Nephron progenitor cell (in vitro differentiated cells): ENCODE results near the gene RIC1.
"Not testable (repeated sequence)": the region's sequence is repeated elsewhere in the genome, so short reads cannot be mapped to it uniquely, and the experiment has no call there.

Source experiments
- DNase-seq: peaks from one replicate; pipeline ENCODE4 v3.0.0; 2021
- H3K27ac Mint-ChIP-seq: 2 replicates; pipeline ENCODE4 v1.8.0; 2021; ENCODE audit warnings: mild to moderate bottlenecking, moderate library complexity, mixed read lengths
- H3K27me3 Mint-ChIP-seq: 2 replicates; pipeline ENCODE4 v1.8.0; 2021; ENCODE audit warnings: mild to moderate bottlenecking, low read depth, mixed read lengths; ENCODE audit not compliant: poor library complexity
- H3K36me3 Mint-ChIP-seq: 2 replicates; pipeline ENCODE4 v1.8.0; 2021; ENCODE audit warnings: low read depth, mixed read lengths
- H3K4me1 Mint-ChIP-seq: 2 replicates; pipeline ENCODE4 v1.8.0; 2021; ENCODE audit warnings: mixed read lengths
- H3K4me3 Mint-ChIP-seq: 2 replicates; pipeline ENCODE4 v1.8.0; 2021; ENCODE audit warnings: mild to moderate bottlenecking, moderate library complexity, mixed read lengths
- H3K9me3 Mint-ChIP-seq: 2 replicates; pipeline ENCODE4 v1.8.0; 2021; ENCODE audit warnings: mild to moderate bottlenecking, moderate library complexity, mixed read lengths
- CTCF ChIP-seq: fragments of 200-600 bp; sonication (generic); IDR thresholded peaks from 2 replicates; pipeline ENCODE4 v1.5.0; 2021; ENCODE audit warnings: antibody characterized with exemption

Gene RIC1

GRCh38 chr9:5778805-5779204 is 149.9 kb downstream of the RIC1 start:
- Mint-ChIP-seq H3K27me3 (no peaks in the 10 kb centered on the region), H3K27ac (no peak overlapping the region), H3K9me3 (peaks cover 68% of the 10 kb centered on the region), H3K4me1 (no peaks in the 10 kb centered on the region), H3K36me3 (peaks cover 91% of the 10 kb centered on the region), H3K4me3 (no peak overlapping the region)
- no peak for TF ChIP-seq CTCF
- no peak for DNase-seq

- not testable (repeated sequence) for H3K27me3 Mint-ChIP-seq, H3K4me3 Mint-ChIP-seq, DNase-seq, H3K4me1 Mint-ChIP-seq, H3K27ac Mint-ChIP-seq
- peaks cover 73% of the 10 kb centered on the region for H3K9me3 Mint-ChIP-seq
- H3K36me3 Mint-ChIP-seq: peaks cover 93% of the 10 kb centered on the region
These were observed 150.9 kb downstream of the RIC1 start for GRCh38 chr9:5779705-5780218.

GRCh38 chr9:5783420-5783819 is 154.5 kb downstream of the RIC1 start:
- not testable (repeated sequence) for H3K27ac Mint-ChIP-seq, H3K4me3 Mint-ChIP-seq, DNase-seq, H3K27me3 Mint-ChIP-seq, H3K4me1 Mint-ChIP-seq
- peaks cover 83% of the 10 kb centered on the region for H3K36me3 Mint-ChIP-seq
- H3K9me3 Mint-ChIP-seq: peaks cover 56% of the 10 kb centered on the region

- Mint-ChIP-seq H3K27ac (no peak overlapping the region), H3K36me3 (peaks cover 82% of the 10 kb centered on the region), H3K4me3 (no peak overlapping the region), H3K4me1 (no peaks in the 10 kb centered on the region), H3K9me3 (peaks cover 51% of the 10 kb centered on the region), H3K27me3 (no peaks in the 10 kb centered on the region)
- DNase-seq: no peak
- TF ChIP-seq CTCF: no peak
These were observed 155.1 kb downstream of the RIC1 start for GRCh38 chr9:5783982-5784381.

- no peak for DNase-seq
- Mint-ChIP-seq H3K36me3 (peaks cover 76% of the 10 kb centered on the region), H3K27ac (no peak overlapping the region), H3K27me3 (no peaks in the 10 kb centered on the region), H3K4me3 (no peak overlapping the region), H3K4me1 (no peaks in the 10 kb centered on the region), H3K9me3 (peaks cover 43% of the 10 kb centered on the region)
- no peak for TF ChIP-seq CTCF
These were observed 155.8 kb downstream of the RIC1 start for GRCh38 chr9:5784526-5785315.

GRCh38 chr9:5786370-5787127 is 157.6 kb downstream of the RIC1 start:
- peaks cover 25% of the 10 kb centered on the region for H3K9me3 Mint-ChIP-seq
- H3K27me3 Mint-ChIP-seq: no peaks in the 10 kb centered on the region
- no peak overlapping the region for H3K4me3 Mint-ChIP-seq
- H3K36me3 Mint-ChIP-seq: peaks cover 71% of the 10 kb centered on the region
- no peak for TF ChIP-seq CTCF
- H3K27ac Mint-ChIP-seq: no peak overlapping the region
- no peaks in the 10 kb centered on the region for H3K4me1 Mint-ChIP-seq
- no peak for DNase-seq
